ENCODE data around the gene FAM114A2. TPM values are rescaled to one million over a fixed set of nuclear protein-coding genes. Genes with fewer than 3 reads are reported as not detected.

Gene FAM114A2
- total RNA-seq, 1 experiment from 2014 or later: 19.8 TPM

- Histone ChIP-seq H3K4me2 (ENCODE audit: low read length) (no peak overlapping the region), H3K9ac (ENCODE audit: low read length) (no peak overlapping the region), H2AFZ (ENCODE audit: low read depth, low read length, poor library complexity, severe bottlenecking) (no peak overlapping the region), H3K36me3 (ENCODE audit: control insufficient read depth in 1 of 2, insufficient read depth in 2 of 2, low read length in 2 of 2) (no peaks in the 10 kb centered on the region; a peak in 1 of 4 replicates), H4K20me1 (ENCODE audit: insufficient read depth) (no peaks in the 10 kb centered on the region), H3K9me3 (ENCODE audit: control insufficient read depth in 1 of 2, insufficient read depth in 1 of 2, low read depth in 1 of 2, low read length in 2 of 2) (no peaks in the 10 kb centered on the region), H3K9me2 (ENCODE audit: insufficient read depth) (no peaks in the 10 kb centered on the region), H3K79me2 (ENCODE audit: insufficient read depth, low read length) (no peaks in the 10 kb centered on the region), H3K27ac (ENCODE audit: low read depth, low read length) (no peak overlapping the region), H3K4me1 (ENCODE audit: control insufficient read depth in 1 of 2, insufficient read depth in 2 of 2, low read length in 2 of 2) (no peaks in the 10 kb centered on the region), H3K4me3 (replicated peaks in 1 of 2; ENCODE audit: low read depth in 1 of 2, low read length in 2 of 2) (no peak overlapping the region), H3K27me3 (ENCODE audit: insufficient read depth, low read length) (no peaks in the 10 kb centered on the region)
- intact Hi-C loops (cut with micrococcal nuclease): no loop called here
- POLR2A ChIA-PET: no interaction called here
- CTCF ChIA-PET: no interaction called here
- TF ChIP-seq SIN3A (IDR thresholded peaks at IDR 0.05; ENCODE audit: low read depth): no peak
- TF ChIP-seq JUND (IDR thresholded peaks at IDR 0.05): no peak
- TF ChIP-seq CBX3 (IDR thresholded peaks at IDR 0.05; ENCODE audit: low read depth): no peak
- no peak for TF ChIP-seq POLR2AphosphoS5 (IDR thresholded peaks at IDR 0.05; ENCODE audit: low read depth, low read length)
- TF ChIP-seq, protein P1, sequence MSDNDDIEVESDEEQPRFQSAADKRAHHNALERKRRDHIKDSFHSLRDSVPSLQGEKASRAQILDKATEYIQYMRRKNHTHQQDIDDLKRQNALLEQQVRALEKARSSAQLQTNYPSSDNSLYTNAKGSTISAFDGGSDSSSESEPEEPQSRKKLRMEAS (IDR thresholded peaks at IDR 0.05): no peak
- TF ChIP-seq CEBPB (IDR thresholded peaks at IDR 0.05; ENCODE audit: low read depth): no peak
- no peak for TF ChIP-seq ZNF274 (IDR thresholded peaks at IDR 0.05; ENCODE audit: low read depth, low read length)
- TF ChIP-seq SRF (IDR thresholded peaks at IDR 0.05; ENCODE audit: low read depth): no peak
- TF ChIP-seq EZH2phosphoT487 (IDR thresholded peaks at IDR 0.05; ENCODE audit: borderline replicate concordance): no peak
- TF ChIP-seq ZFX (IDR thresholded peaks at IDR 0.05): no peak
- TF ChIP-seq YY1 (IDR thresholded peaks at IDR 0.05; ENCODE audit: extremely low read depth, insufficient replicate concordance, low read depth, low read length): no peak
- no peak for TF ChIP-seq CTCF (IDR thresholded peaks at IDR 0.05 in 2 of 3, conservative IDR thresholded peaks at IDR 0.05 in 1 of 3; ENCODE audit: borderline replicate concordance in 1 of 3, insufficient read depth in 1 of 3, low read depth in 2 of 3, low read length in 2 of 3)
- no peak for TF ChIP-seq ELF1 (IDR thresholded peaks at IDR 0.05; ENCODE audit: borderline replicate concordance, low read depth)
- TF ChIP-seq, protein P2, sequence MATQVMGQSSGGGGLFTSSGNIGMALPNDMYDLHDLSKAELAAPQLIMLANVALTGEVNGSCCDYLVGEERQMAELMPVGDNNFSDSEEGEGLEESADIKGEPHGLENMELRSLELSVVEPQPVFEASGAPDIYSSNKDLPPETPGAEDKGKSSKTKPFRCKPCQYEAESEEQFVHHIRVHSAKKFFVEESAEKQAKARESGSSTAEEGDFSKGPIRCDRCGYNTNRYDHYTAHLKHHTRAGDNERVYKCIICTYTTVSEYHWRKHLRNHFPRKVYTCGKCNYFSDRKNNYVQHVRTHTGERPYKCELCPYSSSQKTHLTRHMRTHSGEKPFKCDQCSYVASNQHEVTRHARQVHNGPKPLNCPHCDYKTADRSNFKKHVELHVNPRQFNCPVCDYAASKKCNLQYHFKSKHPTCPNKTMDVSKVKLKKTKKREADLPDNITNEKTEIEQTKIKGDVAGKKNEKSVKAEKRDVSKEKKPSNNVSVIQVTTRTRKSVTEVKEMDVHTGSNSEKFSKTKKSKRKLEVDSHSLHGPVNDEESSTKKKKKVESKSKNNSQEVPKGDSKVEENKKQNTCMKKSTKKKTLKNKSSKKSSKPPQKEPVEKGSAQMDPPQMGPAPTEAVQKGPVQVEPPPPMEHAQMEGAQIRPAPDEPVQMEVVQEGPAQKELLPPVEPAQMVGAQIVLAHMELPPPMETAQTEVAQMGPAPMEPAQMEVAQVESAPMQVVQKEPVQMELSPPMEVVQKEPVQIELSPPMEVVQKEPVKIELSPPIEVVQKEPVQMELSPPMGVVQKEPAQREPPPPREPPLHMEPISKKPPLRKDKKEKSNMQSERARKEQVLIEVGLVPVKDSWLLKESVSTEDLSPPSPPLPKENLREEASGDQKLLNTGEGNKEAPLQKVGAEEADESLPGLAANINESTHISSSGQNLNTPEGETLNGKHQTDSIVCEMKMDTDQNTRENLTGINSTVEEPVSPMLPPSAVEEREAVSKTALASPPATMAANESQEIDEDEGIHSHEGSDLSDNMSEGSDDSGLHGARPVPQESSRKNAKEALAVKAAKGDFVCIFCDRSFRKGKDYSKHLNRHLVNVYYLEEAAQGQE (IDR thresholded peaks at IDR 0.05; ENCODE audit: low read depth): no peak
- no peak for TF ChIP-seq ZBTB33 (IDR thresholded peaks at IDR 0.05; ENCODE audit: extremely low read depth, insufficient replicate concordance, low read length)
- no peak for TF ChIP-seq TCF7L2 (IDR thresholded peaks at IDR 0.05; ENCODE audit: borderline replicate concordance, extremely low read depth, insufficient read depth, insufficient read length)
- TF ChIP-seq RAD21 (IDR thresholded peaks at IDR 0.05; ENCODE audit: low read depth): no peak
- TF ChIP-seq, protein P3, sequence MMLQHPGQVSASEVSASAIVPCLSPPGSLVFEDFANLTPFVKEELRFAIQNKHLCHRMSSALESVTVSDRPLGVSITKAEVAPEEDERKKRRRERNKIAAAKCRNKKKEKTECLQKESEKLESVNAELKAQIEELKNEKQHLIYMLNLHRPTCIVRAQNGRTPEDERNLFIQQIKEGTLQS (IDR thresholded peaks at IDR 0.05): no peak
- DNase-seq (ENCODE audit: low read depth, low spot score): no peak
- RAD21 ChIA-PET (ENCODE audit: low non-redundant PET in 1 of 2, low total read pairs in 2 of 2, uncharacterized antibody in 2 of 2, unreplicated experiment in 2 of 2): no interaction called here
- no peak for ATAC-seq
- no TSS peak for BruUV-seq (replicated peaks)
Measured at GRCh38 chr5:153998768-153999167, 39.9 kb downstream of the FAM114A2 start.
